HepG2 (cell line): ENCODE data around the gene ANKRA2. TPM values are rescaled to one million over a fixed set of nuclear protein-coding genes. Genes with fewer than 3 reads are reported as not detected.

Experiments
- ATAC-seq: fragments of 200-7000 bp; cut with Tn5 transposase; 3 replicates; pipeline ENCODE4 v1.9.1; 2020; ENCODE audit warnings: mild to moderate bottlenecking, moderate library complexity
- BruUV-seq: library from RNA; stranded (reverse); fragments of 400-500 nt; replicated peaks from 2 replicates; lab custom pipeline; 2021; lab: Mats Ljungman, UMichigan
- CTCF ChIA-PET: fragments of 300-600 bp; formaldehyde crosslinking; extraction: SDS; loops from one replicate; lab custom pipeline; 2021; ENCODE audit warnings: low total read pairs, inconsistent platforms, low intra/inter-chr PET ratio; lab: Yijun Ruan, JAX
- POLR2A ChIA-PET: fragments of 350-600 bp; sonication (Branson Sonifier 250); formaldehyde crosslinking; loops from one replicate; lab custom pipeline; 2020; ENCODE audit warnings: antibody characterized with exemption, inconsistent platforms; lab: Yijun Ruan, JAX
- DNase-seq: peaks from one replicate; pipeline ENCODE4 v3.0.0-alpha.2; 2015; ENCODE audit warnings: low spot score
- FAIRE-seq: peaks from 3 replicates; lab custom pipeline; 2011; peaks lifted over from hg19 to GRCh38; lab: Jason Lieb, UNC
- H2AFZ ChIP-seq: one replicate; pipeline ENCODE4 v1.6.1; 2011; ENCODE audit warnings: low read length, inconsistent platforms
- H3K27ac ChIP-seq: fragments of 300-600 bp; 3 replicates; pipeline ENCODE4 v1.8.0; 2011; ENCODE audit warnings: mixed run types, mild to moderate bottlenecking, mixed read lengths, low read length, inconsistent platforms; ENCODE audit not compliant: insufficient read depth; ENCODE audit errors: extremely low read length
- H3K27me3 ChIP-seq, 2 experiments: fragments of 200-600 bp in 1 of 2; 2 replicates in 1 of 2; 3 replicates in 1 of 2; pipeline versions ENCODE4 v1.6.0 to v1.8.0; 2011; ENCODE audit warnings: low read length in 2 of 2, mild to moderate bottlenecking in 2 of 2, moderate library complexity in 2 of 2, inconsistent platforms in 1 of 2; ENCODE audit not compliant: insufficient read depth in 2 of 2, control insufficient read depth in 1 of 2
- H3K36me3 ChIP-seq, 2 experiments: fragments of 200-600 bp in 1 of 2; replicated peaks in 1 of 2; 2 replicates in 1 of 2; 3 replicates in 1 of 2; pipeline versions ENCODE4 v1.5.1 to v1.8.0; 2011; ENCODE audit warnings: low read length in 2 of 2, inconsistent platforms in 1 of 2; ENCODE audit not compliant: insufficient read depth in 2 of 2, control insufficient read depth in 1 of 2
- H3K4me1 ChIP-seq: 2 replicates; pipeline ENCODE4 v1.5.1; 2012; ENCODE audit warnings: low read length, inconsistent platforms; ENCODE audit not compliant: insufficient read depth
- H3K4me2 ChIP-seq: 2 replicates; pipeline ENCODE4 v1.6.0; 2011; ENCODE audit warnings: low read depth, low read length, inconsistent platforms
- H3K4me3 ChIP-seq, 3 experiments: fragments of 200-600 bp in 1 of 3; sonication (generic), shearing (Covaris generic) in 1 of 3; replicated peaks in 1 of 3; 2 replicates each; pipeline ENCODE4 v1.5.1; 2011 to 2016; ENCODE audit warnings: low read length in 3 of 3, inconsistent platforms in 2 of 3, low read depth in 2 of 3, mild to moderate bottlenecking in 2 of 3, control low read depth in 1 of 3, mixed read lengths in 1 of 3; ENCODE audit not compliant: insufficient read depth in 1 of 3
- H3K79me2 ChIP-seq: one replicate; pipeline ENCODE4 v1.6.1; 2011; ENCODE audit warnings: low read length, inconsistent platforms; ENCODE audit not compliant: insufficient read depth
- H3K9ac ChIP-seq: 2 replicates; pipeline ENCODE4 v1.6.0; 2011; ENCODE audit warnings: mild to moderate bottlenecking, low read depth, low read length, inconsistent platforms; ENCODE audit not compliant: insufficient read depth
- H3K9me3 ChIP-seq: 2 replicates; pipeline ENCODE4 v1.5.1; 2012; ENCODE audit warnings: mild to moderate bottlenecking, low read length
- H4K20me1 ChIP-seq: 2 replicates; pipeline ENCODE4 v1.6.0; 2011; ENCODE audit warnings: inconsistent platforms, mild to moderate bottlenecking, low read length, moderate library complexity; ENCODE audit not compliant: insufficient read depth
- AFF4 ChIP-seq: sonication (generic); formaldehyde crosslinking; IDR thresholded peaks from 2 replicates; pipeline ENCODE4 v1.4.0; 2020; ENCODE audit warnings: missing genetic modification reagents
- ATAD3A ChIP-seq: sonication (generic); formaldehyde crosslinking; IDR thresholded peaks from 2 replicates; pipeline ENCODE4 v1.4.0; 2020; ENCODE audit warnings: missing genetic modification reagents
- CERS6 ChIP-seq: sonication (generic); formaldehyde crosslinking; IDR thresholded peaks from 2 replicates; pipeline ENCODE4 v1.5.0; 2020; ENCODE audit warnings: missing genetic modification reagents
- ETV6 ChIP-seq: sonication (generic); formaldehyde crosslinking; conservative IDR thresholded peaks from 2 replicates; pipeline ENCODE4 v1.4.0; 2020; ENCODE audit warnings: missing genetic modification reagents
- GABPA ChIP-seq, 2 experiments: IDR thresholded peaks; 2 replicates each; pipeline ENCODE4 v1.6.1; 2011 to 2016; ENCODE audit warnings: low read depth in 2 of 2, low read length in 1 of 2, missing biosample characterization in 1 of 2, missing genetic modification characterization in 1 of 2
- HNRNPK ChIP-seq: fragments of 200-400 bp; formaldehyde crosslinking; IDR thresholded peaks from 2 replicates; pipeline ENCODE4 v1.6.1; 2018; ENCODE audit warnings: low read length, low read depth, moderate library complexity, mild to moderate bottlenecking; ENCODE audit not compliant: poor library complexity, severe bottlenecking
- HOXA7 ChIP-seq: sonication (generic); formaldehyde crosslinking; IDR thresholded peaks from 2 replicates; pipeline ENCODE4 v1.8.1; 2022; ENCODE audit warnings: mild to moderate bottlenecking, missing genetic modification reagents, moderate library complexity
- MAFF ChIP-seq: IDR thresholded peaks from 2 replicates; pipeline ENCODE4 v1.6.1; 2011; ENCODE audit warnings: low read depth, low read length, improper control_type of control experiment
- MBNL3 ChIP-seq: fragments of 250-450 bp; sonication (Bioruptor Pico); conservative IDR thresholded peaks from 2 replicates; pipeline ENCODE4 v1.8.0; 2022; ENCODE audit warnings: mild to moderate bottlenecking, inconsistent platforms
- MEIS2 ChIP-seq: sonication (generic); formaldehyde crosslinking; IDR thresholded peaks from 2 replicates; pipeline ENCODE4 v1.9.0; 2021; ENCODE audit warnings: mild to moderate bottlenecking, missing genetic modification reagents
- NR2C2 ChIP-seq: sonication (generic); formaldehyde crosslinking; IDR thresholded peaks from 2 replicates; pipeline ENCODE4 v1.4.0; 2020; ENCODE audit warnings: missing genetic modification reagents, mild to moderate bottlenecking, moderate library complexity, borderline replicate concordance
- PHF20 ChIP-seq: sonication (generic); formaldehyde crosslinking; IDR thresholded peaks from 2 replicates; pipeline ENCODE4 v1.5.0; 2020; ENCODE audit warnings: mild to moderate bottlenecking, missing genetic modification reagents
- RFX1 ChIP-seq: fragments of 450-650 bp; IDR thresholded peaks from 2 replicates; pipeline ENCODE4 v1.6.1; 2017
- TBX2 ChIP-seq: sonication (generic); formaldehyde crosslinking; IDR thresholded peaks from 2 replicates; pipeline ENCODE4 v1.5.0; 2020; ENCODE audit warnings: missing genetic modification reagents, mild to moderate bottlenecking, borderline replicate concordance
- TOPORS ChIP-seq: sonication (generic); formaldehyde crosslinking; IDR thresholded peaks from 2 replicates; pipeline ENCODE4 v1.8.0; 2023; ENCODE audit warnings: mild to moderate bottlenecking, missing genetic modification reagents
- TRIM24 ChIP-seq: sonication (generic); formaldehyde crosslinking; IDR thresholded peaks from 2 replicates; pipeline ENCODE4 v1.8.0; 2022; ENCODE audit warnings: mild to moderate bottlenecking, missing genetic modification reagents
- ZBTB8A ChIP-seq: sonication (generic); formaldehyde crosslinking; IDR thresholded peaks from 2 replicates; pipeline ENCODE4 v1.4.0; 2020; ENCODE audit warnings: mild to moderate bottlenecking, low read depth, missing genetic modification reagents, borderline replicate concordance
- ZC3H4 ChIP-seq: sonication (generic); formaldehyde crosslinking; IDR thresholded peaks from 2 replicates; pipeline ENCODE4 v1.4.0; 2020; ENCODE audit warnings: missing genetic modification reagents, borderline replicate concordance
- ZFP36 ChIP-seq: fragments of 150-350 bp; IDR thresholded peaks from 2 replicates; pipeline ENCODE4 v1.6.1; 2018; ENCODE audit warnings: borderline replicate concordance, low read length, low read depth; ENCODE audit not compliant: partially characterized antibody
- ZNF292 ChIP-seq: sonication (generic); formaldehyde crosslinking; IDR thresholded peaks from 2 replicates; pipeline ENCODE4 v1.8.1; 2022; ENCODE audit warnings: mild to moderate bottlenecking, low read depth, missing genetic modification reagents, borderline replicate concordance
- WGBS: methylation state at CpG from one replicate; pipeline ENCODE4 v1.1.6; 2017; ENCODE audit warnings: low lambda C conversion rate; 5-methylcytosine and 5-hydroxymethylcytosine counted together
- in situ Hi-C: cut with HindIII; loops from 2 replicates; pipeline ENCODE4 v1.10.0; 2017; ENCODE audit warnings: low pct_unique_long_range_greater_than_20kb; ENCODE audit not compliant: extremely low pct_ligation_motif_present
- intact Hi-C: fragments of 100-400 bp; cut with micrococcal nuclease; formaldehyde crosslinking; loops from one replicate; pipeline ENCODE4 v1.10.0; 2022; ENCODE audit not compliant: unreplicated experiment
- polyA plus RNA-seq, 8 experiments: library from polyadenylated mRNA; depleted of rRNA in 3 of 8; stranded (reverse) in 7 of 8; unstranded in 1 of 8; fragments of >200 nt; fragmentation: Illumina TruSeq in 4 of 8; extraction: Trizol in 4 of 8; gene quantifications; 2 replicates each; pipeline versions ENCODE4 v1.2.1 to v1.2.3, GENCODE V29; 2011 to 2016; ENCODE audit warnings: low read depth in 4 of 8, missing spikeins in 1 of 8, mixed read lengths in 1 of 8; ENCODE audit not compliant: insufficient read depth in 1 of 8
- total RNA-seq, 5 experiments: library from RNA; depleted of rRNA; stranded (reverse); fragments of >200 nt; fragmentation: Illumina TruSeq; extraction: Trizol; gene quantifications; 2 replicates each; pipeline ENCODE4 v1.2.3, GENCODE V29; 2016; ENCODE audit warnings: low read depth in 1 of 5

The ANKRA2 gene
- total and polyA plus RNA-seq, 2 of the 13 experiments (the other 11 are each of a cell fraction or from before 2014, with no cell fraction given): 23.6 to 33.6 TPM

GRCh38 chr5:73605223-73606087, 40.0 kb upstream of the ANKRA2 start (continued):
- TF ChIP-seq ZFP36: no peak
- TF ChIP-seq MEIS2: 0 out of 2 replicates have a peak, but pooled peaks have one; percentile 24
- no peak for TF ChIP-seq RFX1
- peak; percentile 55; the same call in 1 of the 2 replicates for TF ChIP-seq ZNF292
- TF ChIP-seq TBX2: peak; percentile 53; the same call in 1 of the 2 replicates
- no peak for TF ChIP-seq CERS6 (CRISPR knock-in tag)
- TF ChIP-seq MBNL3 (CRISPR knock-in tag): no peak
- TF ChIP-seq HNRNPK: no peak

- WGBS: 95% methylated on average over 5 of the region's 5 CpGs
- Histone ChIP-seq H3K4me1 (peaks cover 26% of the 10 kb centered on the region), H3K79me2 (no peaks in the 10 kb centered on the region), H3K9ac (no peak overlapping the region), H3K27me3 (no peaks in the 10 kb centered on the region), H3K4me3 (no peak overlapping the region), H3K36me3 (no peaks in the 10 kb centered on the region), H3K27ac (no peak overlapping the region), H3K4me2 (no peak overlapping the region), H4K20me1 (no peaks in the 10 kb centered on the region), H3K9me3 (peaks cover 11% of the 10 kb centered on the region), H2AFZ (no peak overlapping the region)
- no peak for FAIRE-seq
- no peak for DNase-seq
- no peak for ATAC-seq
- in situ Hi-C loops (no loop called here), intact Hi-C loops (no loop called here)
- CTCF ChIA-PET: no interaction called here
- POLR2A ChIA-PET: interaction anchor here (1.0 kb wide), 1 partner anchor 22 kb away, joined by 3 read pairs; the partner anchor contains the start of gene ARHGEF28
- no TSS peak for BruUV-seq
- no peak for TF ChIP-seq TRIM24 (CRISPR knock-in tag)
- no peak for TF ChIP-seq ZBTB8A (CRISPR knock-in tag)
- no peak for TF ChIP-seq NR2C2 (CRISPR knock-in tag)
- TF ChIP-seq MAFF: no peak
- TF ChIP-seq TOPORS: no peak
- TF ChIP-seq HOXA7 (CRISPR knock-in tag): no peak
- no peak for TF ChIP-seq AFF4 (CRISPR knock-in tag)
- no peak for TF ChIP-seq GABPA (IDR thresholded peaks at IDR 0.05; ENCODE audit: low read depth, low read length)
- no peak for TF ChIP-seq GABPA (CRISPR knock-in tag; IDR thresholded peaks at IDR 0.05; ENCODE audit: low read depth)
- no peak for TF ChIP-seq ATAD3A (CRISPR knock-in tag)
- no peak for TF ChIP-seq PHF20 (CRISPR knock-in tag)
- TF ChIP-seq ETV6 (CRISPR knock-in tag): no peak
- no peak for TF ChIP-seq ZC3H4 (CRISPR knock-in tag)
These were observed 38.6 kb upstream of the ANKRA2 start for GRCh38 chr5:73603998-73604397.
